ENCODE results near the gene MYO1G.

- no peak for TF ChIP-seq CTCF (conservative IDR thresholded peaks at IDR 0.05 in 1 of 2, IDR thresholded peaks at IDR 0.05 in 1 of 2; ENCODE audit: extremely low read depth in 1 of 2, insufficient read depth in 1 of 2, low read depth in 1 of 2, low read length in 2 of 2)
- no peak for TF ChIP-seq EZH2 (IDR thresholded peaks at IDR 0.05; ENCODE audit: borderline replicate concordance, low read length)
These were observed 60.8 kb downstream of the MYO1G start for GRCh38 chr7:44918029-44918428.

Data from mammary epithelial cell (primary cell).